ENCODE results near the gene AGL.
"Not testable (repeated sequence)": the region's sequence is repeated elsewhere in the genome, so short reads cannot be mapped to it uniquely, and the experiment has no call there.

AGL gene

DNA sequence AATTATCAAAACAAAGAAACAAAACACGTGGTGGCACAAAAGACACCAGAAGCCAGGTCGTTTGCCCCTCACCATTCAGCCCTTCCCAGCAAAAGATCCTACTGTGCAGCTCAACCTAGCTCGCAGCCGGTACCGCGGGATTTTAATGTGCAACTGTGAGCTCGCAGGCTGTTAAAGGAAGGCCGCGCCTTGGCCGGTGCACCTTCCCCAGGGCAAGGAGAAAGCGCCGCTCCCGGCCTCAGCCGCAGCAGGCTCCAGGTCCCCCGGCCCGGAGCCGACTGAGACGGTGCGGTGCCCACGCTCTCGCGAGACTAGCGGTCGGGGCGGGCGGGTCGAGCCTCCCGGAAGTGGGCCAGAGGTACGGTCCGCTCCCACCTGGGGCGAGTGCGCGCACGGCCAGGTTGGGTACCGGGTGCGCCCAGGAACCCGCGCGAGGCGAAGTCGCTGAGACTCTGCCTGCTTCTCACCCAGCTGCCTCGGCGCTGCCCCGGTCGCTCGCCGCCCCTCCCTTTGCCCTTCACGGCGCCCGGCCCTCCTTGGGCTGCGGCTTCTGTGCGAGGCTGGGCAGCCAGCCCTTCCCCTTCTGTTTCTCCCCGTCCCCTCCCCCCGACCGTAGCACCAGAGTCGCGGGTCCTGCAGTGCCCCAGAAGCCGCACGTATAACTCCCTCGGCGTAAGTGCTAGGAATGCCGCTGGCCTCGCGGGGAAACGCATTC, at the start of gene AGL:
AGL (plus strand) TSS at position 618 of the 715 bp plus-strand sequence. CDS start 682 bp downstream, outside the sequence.
- peak; percentile 77 to 83 for DNase-seq

GRCh38 chr1:99801584-99801983, 48.6 kb upstream of the AGL start:
- no peak for DNase-seq

DNA sequence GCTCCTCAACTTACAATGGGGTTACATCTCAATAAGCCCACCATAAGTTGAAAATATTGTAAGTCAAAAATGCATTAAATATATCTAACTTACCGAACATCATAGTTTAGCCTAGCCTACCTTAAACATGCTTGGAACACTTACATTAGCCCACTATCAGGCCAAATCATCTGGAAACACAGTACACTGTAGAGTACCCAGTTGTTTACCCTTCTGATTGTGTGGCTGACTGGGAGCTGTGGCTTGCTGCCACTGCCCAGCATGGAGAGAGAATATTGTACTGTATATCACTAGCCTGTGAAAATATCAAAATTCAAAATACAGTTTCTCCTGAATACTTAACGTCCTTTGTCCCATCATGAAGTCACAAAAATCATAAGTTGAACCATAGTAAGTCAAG, 43.3 kb upstream of the AGL start:
- no peak for DNase-seq

GRCh38 chr1:99808391-99809115, 41.6 kb upstream of the AGL start:
- DNase-seq = peak; percentile 66 to 70

- no peak for DNase-seq
Measured at GRCh38 chr1:99811075-99811474, 39.1 kb upstream of the AGL start.

GRCh38 chr1:99811747-99812146, 38.4 kb upstream of the AGL start:
- DNase-seq = no peak

GRCh38 chr1:99814373-99814900, 35.7 kb upstream of the AGL start:
- no peak for DNase-seq

DNA sequence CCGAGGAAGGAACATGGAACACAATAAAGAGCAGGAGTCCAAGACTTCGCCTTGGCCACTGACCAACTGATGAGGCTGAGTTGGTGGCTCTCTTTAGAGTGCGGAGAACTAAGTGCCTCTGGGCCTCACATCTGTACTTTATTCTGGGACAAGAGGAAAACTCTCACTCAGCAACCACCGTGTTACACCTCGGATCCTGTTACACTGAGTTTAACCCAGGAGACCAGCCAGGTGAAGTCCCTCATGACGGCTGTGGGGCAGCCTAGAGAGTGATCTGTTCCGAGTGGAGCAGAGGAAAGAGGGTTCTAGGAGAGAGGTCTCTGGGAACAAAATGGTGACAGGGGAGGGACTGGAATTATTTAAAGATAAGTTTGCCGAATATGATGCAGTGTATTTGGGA, 33.5 kb upstream of the AGL start:
- no peak for DNase-seq

DNA sequence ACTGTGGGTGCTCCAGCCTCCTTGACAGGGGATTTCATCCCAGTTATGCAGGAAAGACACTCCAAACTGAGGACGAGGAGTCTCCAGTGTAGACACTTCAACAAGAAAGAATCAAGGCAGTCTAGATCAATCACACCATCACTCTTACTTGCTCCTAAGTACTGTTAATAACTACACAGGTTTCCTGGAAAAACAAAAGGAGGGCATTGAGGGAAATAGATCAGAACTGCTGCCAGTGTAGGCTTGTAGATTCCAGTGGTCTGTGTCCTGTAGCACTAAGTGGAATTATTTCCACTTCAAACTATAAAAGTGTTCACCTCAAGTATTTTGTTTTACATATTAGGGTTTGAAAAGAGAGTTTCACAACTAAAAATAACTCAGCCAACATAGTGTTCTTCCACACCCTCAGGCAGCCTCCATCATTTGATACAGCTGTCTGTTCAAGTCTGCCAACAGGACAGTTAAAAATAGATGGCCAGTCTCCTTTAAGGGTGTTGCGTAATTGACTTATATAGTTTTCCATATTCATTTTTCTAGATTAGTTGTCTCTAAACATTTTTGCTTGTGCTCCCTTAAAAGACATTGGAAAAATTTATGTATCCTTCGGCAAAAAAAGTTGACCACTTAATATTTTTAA, 32.0 kb upstream of the AGL start:
- no peak for DNase-seq

- DNase-seq = no peak
Measured at GRCh38 chr1:99820546-99820945, 29.6 kb upstream of the AGL start.

- no peak for DNase-seq
Measured at GRCh38 chr1:99825098-99825497, 25.1 kb upstream of the AGL start.

DNA sequence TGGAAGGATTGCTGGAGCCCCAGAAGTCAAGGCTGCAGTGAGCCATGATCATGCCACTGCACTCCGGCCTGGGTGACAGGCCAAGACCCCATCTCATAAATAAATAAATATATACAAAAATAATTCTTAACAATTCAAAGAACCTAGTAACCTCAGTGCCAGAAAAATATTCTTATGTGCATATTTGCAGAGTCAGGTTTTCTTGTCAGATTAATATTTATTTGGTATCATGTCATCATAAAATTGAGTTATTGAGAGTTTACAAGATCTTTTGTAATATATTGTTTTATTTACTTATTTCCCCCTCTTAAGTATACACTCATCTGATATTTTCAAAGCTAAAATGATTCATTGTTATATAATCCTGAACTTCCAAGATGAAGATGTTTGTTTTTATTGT, 24.5 kb upstream of the AGL start:
- no peak for DNase-seq

DNA sequence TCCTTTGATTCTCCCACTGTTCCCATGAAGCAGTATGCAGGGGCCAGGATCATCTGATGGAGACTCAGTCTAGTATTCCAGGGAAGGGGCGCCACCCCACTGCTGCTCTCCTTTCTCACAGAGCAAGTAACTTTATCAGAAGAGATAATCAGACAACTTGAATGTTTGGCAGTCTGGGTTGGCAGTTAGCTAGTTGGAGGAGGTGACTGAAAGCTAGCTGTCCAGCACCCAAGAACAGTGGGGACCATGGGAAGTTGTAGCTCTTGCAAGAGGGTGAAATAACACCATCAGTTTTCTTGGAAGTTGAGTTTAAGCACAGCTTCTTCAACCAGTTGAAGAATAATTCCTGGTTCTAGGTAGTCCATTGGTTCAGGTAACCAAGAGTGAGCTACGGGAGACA, 22.2 kb upstream of the AGL start:
- no peak for DNase-seq

DNA sequence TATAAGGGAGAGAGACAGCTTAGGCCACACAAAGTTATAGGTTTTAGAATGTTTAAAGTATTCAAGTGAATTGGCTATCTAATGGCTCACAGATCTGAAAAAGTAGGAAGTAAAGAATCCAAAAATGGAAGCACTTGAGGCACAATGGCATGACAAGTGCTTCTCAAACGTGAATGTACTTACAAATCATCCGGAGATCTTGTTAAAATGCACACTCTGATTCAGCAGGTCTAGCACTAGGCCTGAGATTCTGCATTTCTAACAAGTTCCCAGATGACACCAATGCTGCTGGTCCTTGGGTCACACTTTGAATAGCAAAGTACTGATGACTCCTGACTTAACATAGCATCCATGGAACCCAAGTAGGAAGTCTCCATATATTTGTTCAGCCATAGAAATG, 20.9 kb upstream of the AGL start:
- DNase-seq = no peak

- DNase-seq = not testable (repeated sequence)
Measured at GRCh38 chr1:99833911-99834310, 16.2 kb upstream of the AGL start.

- DNase-seq = not testable (repeated sequence)
Measured at GRCh38 chr1:99836171-99837103, 13.7 kb upstream of the AGL start.

DNA sequence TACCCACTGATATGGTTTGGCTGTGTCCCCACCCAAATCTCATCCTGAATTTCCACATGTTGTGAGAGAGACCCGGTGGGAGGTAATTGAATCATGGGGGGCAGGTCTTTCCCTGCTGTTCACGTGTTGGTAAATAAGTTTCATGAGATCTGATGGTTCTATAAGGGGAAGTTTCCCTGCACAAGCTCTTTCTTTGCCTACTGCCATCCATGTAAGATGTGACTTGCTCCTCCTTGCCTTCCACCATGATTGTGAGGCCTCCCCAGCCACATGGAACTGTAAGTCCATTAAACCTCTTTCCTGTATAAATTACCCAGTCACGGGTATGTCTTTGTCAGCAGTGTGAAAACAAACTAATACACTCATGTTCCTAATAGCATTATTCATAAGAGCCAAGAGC, 9.8 kb upstream of the AGL start:
- not testable (repeated sequence) for DNase-seq

DNA sequence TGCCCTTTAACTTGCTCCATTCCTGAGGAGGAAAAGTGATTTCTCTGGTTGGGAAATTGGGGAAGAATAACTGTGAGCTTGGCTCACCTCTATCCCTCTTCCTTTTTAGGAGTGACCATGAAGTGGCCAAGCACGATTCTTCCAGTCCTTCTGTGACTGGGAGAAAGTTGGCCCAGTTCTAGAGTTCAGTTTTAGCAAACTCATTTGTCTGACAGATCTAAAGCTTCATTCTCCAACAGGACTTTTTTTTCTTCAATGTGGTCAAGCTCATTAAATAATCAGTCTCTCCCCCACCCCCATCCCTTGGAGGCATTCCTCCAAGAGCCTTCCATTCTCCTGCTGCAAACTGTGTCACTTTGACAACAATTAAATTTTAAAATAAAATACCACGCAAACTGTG, 6.4 kb upstream of the AGL start:
- DNase-seq = no peak

DNA sequence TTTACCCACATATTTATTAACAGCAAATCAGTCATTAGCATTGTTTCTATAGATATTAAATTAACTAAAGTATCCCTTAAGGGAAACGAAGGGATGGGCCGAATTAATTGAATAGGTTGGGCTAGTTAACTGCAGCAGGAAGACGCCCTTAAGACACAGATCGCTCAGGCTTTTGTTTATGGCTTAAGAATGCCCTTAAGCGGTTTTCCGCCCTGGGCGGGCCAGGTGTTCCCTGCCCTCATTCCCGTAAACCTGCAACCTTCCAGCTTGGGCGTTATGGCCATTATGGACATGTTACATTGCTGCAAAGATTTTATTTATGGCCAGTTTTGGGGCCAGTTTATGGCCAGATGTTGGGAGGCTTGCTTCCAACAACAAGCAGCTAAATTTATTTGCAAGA, 5.0 kb upstream of the AGL start:
- DNase-seq = not testable (repeated sequence)

- peak in 1 of 2 experiments; percentile 15 for DNase-seq
Measured at GRCh38 chr1:99849413-99849743, 783 bp upstream of the AGL start.

DNA sequence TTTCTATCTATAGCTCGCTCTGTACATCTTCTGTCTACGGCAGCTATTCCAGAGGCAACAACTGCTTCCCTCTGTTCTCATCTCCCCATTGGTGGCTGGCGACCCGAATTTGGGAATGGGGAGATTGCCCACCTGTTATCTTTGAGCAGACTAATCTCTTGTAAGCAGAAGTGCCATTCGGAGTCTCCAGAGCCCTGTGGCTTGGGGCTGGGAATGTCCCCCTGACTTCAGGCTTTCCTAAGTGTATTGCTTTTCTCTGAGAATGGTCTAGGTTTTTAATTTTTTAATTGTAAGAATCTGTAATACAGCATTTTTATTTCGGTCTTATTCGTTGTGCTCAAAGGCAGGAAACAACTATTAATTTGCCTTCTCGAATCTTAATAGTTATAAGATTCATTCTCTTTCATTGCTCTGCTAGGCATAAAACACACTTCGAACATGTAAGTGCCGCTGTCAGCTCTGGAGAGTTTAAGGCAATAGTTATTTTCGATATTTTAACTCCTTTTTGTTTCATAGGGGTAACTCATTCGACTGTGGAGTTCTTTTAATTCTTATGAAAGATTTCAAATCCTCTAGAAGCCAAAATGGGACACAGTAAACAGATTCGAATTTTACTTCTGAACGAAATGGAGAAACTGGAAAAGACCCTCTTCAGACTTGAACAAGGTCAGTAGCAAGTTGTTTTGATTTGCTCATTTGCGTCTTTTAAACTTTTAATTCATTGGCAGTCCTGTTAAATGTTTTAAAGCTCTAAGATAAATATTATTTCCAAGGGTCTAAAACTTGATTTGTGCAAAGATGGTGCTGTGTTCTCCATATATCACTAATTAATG, 514 bp downstream of the AGL start:
- peak in 1 of 2 experiments; percentile 30 for DNase-seq
